GM19395 (cell line): ENCODE data around the gene ATAD3A.
"Not testable (repeated sequence)": the region's sequence is repeated elsewhere in the genome, so short reads cannot be mapped to it uniquely, and the experiment has no call there.

Experiments used
- ATAC-seq: cut with Tn5 transposase; IDR thresholded peaks from one replicate; pipeline ENCODE4 v1.9.1; 2021; ENCODE audit warnings: mild to moderate bottlenecking, moderate library complexity; ENCODE audit not compliant: unreplicated experiment

ATAD3A gene

DNA sequence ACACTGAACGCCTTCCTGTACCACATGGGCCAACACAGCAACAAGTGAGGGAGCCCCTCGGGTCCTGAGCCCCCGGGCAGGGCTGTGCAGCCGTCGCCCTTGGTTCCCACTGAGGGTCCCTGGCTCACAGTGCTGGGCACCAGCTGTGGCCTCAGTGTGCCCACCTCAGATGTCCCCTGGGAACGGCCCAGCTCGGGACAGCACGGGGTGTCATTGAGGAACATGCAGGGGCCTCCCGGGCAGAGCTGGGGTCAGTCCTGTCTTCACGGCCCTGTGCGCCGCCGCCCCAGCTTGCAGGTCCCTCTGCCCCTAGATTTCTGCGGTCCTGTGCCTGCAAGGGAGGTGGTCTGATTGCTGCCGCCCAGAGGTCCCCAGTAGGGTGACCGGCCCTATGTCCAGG, 22.7 kb upstream of the ATAD3A start:
- no peak for ATAC-seq

DNA sequence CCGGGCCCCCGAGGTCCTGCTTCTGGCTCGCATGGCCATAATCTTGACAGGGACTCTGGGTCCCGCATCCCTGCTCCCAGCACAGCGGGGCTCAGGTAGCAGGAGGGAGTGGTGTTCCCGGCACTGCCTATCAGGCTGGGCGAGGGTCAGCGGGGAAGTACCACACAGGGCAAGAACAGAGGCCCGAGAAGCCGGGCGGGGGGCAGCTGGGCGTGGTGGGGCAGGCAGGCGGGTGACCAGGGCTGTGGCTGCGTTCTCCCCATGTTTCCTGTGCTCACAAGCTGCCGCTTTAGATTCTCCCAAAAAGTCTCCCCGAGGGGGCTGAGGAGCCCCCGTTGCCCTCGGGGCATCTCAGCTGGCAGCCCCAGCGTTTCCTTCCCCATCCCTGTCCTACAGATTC, 22.1 kb upstream of the ATAD3A start:
- no peak for ATAC-seq

- no peak for ATAC-seq
Observed at GRCh38 chr1:1490633-1491230, 21.2 kb upstream of the ATAD3A start.

DNA sequence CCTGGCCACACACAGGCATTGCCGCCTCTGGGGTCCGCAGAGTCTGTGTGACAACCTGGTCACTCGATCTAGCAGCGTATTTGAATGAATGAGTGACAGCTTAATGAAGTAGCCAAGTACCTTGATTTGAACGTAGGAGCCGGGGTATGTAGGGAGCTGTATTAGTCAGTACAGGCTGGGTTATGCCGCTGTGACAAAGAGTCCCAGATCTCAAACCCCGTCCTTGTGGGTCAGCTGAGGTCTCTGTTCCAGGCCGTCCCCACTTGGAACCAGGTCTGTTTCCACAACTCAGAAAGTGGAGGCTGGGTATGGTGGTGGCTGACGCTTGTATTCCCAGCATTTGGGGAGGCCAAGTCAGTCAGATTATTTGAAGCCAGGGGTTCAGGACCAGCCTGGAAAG, 20.4 kb upstream of the ATAD3A start:
- no peak for ATAC-seq

GRCh38 chr1:1494311-1494710, 17.7 kb upstream of the ATAD3A start:
- not testable (repeated sequence) for ATAC-seq

GRCh38 chr1:1495461-1495975, 16.4 kb upstream of the ATAD3A start:
- not testable (repeated sequence) for ATAC-seq

GRCh38 chr1:1504777-1505365, 7.1 kb upstream of the ATAD3A start:
- ATAC-seq = not testable (repeated sequence)

- ATAC-seq = not testable (repeated sequence)
Observed at GRCh38 chr1:1505366-1505798, 6.6 kb upstream of the ATAD3A start.

DNA sequence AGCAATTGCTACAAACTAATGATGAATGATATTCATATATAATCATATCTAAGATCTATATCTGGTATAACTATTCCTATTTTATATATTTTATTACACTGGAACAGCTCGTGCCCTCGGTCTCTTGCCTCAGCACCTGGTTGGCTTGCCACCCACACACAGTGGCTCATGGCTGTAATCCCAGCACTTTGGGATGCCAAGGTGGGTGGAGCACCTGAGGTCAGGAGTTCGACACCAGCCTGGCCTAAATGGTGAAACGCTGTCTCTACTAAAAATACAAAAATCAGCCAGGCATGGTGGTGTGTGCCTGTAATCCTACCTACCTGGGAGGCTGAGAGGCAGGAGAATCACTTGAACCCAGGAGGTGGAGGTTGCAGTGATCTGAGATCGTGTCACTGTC, 6.2 kb upstream of the ATAD3A start:
- ATAC-seq = not testable (repeated sequence)

GRCh38 chr1:1507305-1507704, 4.7 kb upstream of the ATAD3A start:
- no peak for ATAC-seq

- not testable (repeated sequence) for ATAC-seq
Observed at GRCh38 chr1:1508775-1509464, 3.0 kb upstream of the ATAD3A start.

DNA sequence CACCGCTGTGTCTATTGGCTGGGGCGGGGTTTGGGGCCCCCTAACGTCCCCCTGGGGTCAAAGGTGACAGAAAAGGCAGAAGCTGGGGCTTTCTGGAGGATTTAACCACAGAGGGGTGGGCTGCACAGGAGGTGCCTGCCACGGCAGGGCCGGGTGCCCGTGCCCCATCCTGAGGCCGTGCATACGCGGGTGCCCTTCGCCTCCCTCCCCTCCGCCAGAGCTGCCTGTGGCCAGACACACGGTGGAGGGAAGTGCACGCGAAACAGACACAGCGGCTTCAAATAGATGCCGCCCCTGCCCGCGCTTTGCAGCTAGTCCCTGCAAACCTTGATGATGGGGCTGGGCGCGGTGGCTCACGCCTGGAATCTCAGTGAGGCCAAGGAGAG, 2.5 kb upstream of the ATAD3A start:
- ATAC-seq = not testable (repeated sequence)

DNA sequence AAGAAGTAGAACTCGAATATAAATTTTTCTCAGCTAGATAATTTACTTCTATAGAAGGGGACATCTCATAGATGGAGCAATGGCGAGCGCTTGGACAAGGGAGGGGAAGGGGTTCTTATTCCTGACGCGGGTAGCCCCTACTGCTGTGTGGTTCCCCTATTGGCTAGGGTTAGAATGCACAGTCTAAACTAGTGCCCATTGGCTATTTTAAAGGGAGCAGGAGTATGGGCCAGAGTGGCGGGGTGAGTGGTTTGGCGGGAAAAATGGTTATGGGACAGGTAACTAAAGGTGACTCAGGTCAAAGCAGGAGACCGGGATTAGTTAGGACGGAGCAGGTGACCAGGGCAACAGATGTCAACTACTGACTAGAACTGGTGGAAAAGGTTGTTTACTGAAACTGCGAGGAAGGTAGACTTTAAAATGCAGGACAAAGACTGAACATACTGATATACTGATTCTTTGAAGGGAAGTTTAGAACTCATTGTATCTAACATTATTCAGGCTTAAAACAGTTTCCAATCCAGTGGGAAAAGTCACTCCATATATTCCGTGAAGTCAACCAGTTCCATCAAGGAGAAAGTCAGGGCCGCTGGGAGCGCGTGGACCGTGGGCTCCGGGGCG, 940 bp upstream of the ATAD3A start:
- ATAC-seq = no peak

DNA sequence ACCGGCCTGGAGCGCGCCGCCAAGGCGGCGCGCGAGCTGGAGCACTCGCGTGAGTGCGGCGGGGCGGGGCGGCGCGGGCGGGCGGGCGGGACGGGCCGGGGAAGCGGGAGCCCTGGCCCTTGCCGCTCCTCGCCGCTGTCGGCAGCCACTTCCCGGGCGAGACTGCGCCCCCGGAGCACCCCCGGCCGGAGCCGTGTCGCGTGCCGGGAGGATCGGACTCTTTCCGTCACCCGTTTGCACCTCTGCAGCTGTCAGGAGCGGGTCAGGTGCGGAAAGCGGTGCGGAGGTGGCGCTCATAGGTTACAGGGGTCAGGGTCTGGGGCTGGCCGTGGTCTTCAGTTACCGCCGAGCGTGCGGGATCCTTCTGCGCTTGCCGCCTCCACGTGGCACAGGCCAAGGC, 463 bp downstream of the ATAD3A start:
- not testable (repeated sequence) for ATAC-seq

DNA sequence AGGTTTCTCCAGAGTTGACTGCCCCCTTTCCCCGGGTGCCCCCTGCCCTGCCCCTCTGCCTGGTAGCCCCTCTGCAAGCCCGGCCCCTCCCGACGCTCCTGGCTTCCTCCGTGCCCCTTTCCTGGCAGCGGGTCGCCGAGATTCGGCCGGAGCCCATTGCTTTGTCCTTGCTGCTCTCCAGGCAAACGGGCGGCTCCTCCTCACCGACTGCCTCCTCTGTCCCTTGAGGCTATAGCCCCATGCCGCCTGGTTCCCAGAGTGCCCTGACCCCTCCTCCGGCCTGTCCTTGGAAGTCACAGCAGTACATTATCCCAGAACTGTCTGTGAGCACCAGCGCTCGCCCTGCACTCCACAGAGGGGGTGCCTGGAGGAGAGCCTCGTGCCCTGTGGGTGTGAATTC, 1.7 kb downstream of the ATAD3A start:
- ATAC-seq = not testable (repeated sequence)

- ATAC-seq = not testable (repeated sequence)
Observed at GRCh38 chr1:1514376-1514775, 2.4 kb downstream of the ATAD3A start.

DNA sequence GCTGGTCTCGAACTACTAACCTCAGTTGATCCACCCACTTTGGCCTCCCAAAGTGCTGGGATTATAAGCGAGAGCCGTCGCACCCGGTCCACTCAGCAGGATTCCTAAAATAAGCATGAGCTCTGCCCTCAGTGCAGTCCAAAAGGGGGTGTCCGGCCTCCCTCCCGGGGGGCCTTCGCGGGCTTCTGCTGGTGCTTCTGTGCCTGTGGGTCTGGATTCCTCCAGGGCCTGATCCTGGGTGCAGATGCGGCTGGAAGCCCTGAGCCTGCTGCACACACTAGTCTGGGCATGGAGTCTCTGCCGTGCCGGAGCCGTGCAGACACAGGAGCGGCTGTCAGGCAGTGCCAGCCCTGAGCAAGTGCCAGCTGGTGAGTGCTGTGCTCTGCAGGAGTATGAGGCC, 5.0 kb downstream of the ATAD3A start:
- not testable (repeated sequence) for ATAC-seq

- ATAC-seq = no peak
Observed at GRCh38 chr1:1517973-1518620, 6.1 kb downstream of the ATAD3A start.

DNA sequence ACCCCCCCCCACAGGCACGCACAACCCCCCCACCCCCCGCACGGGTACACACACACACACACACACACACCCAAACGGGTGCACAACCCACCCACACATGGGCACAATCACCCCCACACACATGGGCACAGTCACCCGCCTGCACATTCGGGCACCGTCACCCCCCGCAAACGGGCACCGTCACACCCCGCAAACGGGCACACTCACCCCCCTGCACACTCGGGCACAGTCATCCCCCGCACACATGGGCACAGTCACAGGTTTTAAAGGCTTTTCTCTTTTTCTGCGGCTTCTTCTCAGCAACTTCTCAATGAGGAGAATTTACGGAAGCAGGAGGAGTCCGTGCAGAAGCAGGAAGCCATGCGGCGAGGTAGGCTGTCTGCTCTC, 6.7 kb downstream of the ATAD3A start:
- not testable (repeated sequence) for ATAC-seq

GRCh38 chr1:1519805-1520505, 8.0 kb downstream of the ATAD3A start:
- not testable (repeated sequence) for ATAC-seq
